NB4 (cell line): Measurements from ENCODE around the gene ACO1.

Source experiments
- MYC ChIP-seq: IDR thresholded peaks from 2 replicates; pipeline ENCODE4 v1.6.1; 2011; ENCODE audit warnings: low read depth, low read length
- POLR2A ChIP-seq: IDR thresholded peaks from 2 replicates; pipeline ENCODE4 v1.6.1; 2011; ENCODE audit warnings: mild to moderate bottlenecking; ENCODE audit not compliant: insufficient read length; ENCODE audit errors: extremely low read depth
- TF ChIP-seq, protein P1 (sequence below): IDR thresholded peaks from 2 replicates; pipeline ENCODE4 v1.6.1; 2011; ENCODE audit warnings: low read depth, low read length
- TF ChIP-seq, protein P2 (sequence below): IDR thresholded peaks from one replicate; pipeline ENCODE4 v1.5.1; 2012; ENCODE audit warnings: low read depth, low read length

DNA sequence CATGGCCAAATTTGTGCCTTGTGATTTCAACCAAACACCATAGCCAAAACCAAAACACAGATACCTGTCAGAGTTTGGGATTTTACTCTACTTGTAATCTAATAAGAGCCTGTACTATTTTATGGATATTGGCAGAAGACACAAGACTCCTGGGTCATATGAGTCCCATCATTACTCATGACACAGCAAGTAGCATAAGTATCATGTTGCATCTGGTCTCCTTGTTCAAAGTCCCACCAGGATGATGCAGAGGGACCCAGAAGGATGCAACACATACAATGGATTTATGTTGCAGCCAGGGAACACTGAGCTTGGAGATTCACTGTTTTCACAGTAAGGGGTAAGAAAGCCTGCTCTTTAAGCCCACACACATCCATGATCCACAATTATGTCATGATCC, 13.2 kb upstream of the ACO1 start:
- TF ChIP-seq MYC: no peak
- TF ChIP-seq, protein P1, sequence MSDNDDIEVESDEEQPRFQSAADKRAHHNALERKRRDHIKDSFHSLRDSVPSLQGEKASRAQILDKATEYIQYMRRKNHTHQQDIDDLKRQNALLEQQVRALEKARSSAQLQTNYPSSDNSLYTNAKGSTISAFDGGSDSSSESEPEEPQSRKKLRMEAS: no peak
- TF ChIP-seq, protein P2, sequence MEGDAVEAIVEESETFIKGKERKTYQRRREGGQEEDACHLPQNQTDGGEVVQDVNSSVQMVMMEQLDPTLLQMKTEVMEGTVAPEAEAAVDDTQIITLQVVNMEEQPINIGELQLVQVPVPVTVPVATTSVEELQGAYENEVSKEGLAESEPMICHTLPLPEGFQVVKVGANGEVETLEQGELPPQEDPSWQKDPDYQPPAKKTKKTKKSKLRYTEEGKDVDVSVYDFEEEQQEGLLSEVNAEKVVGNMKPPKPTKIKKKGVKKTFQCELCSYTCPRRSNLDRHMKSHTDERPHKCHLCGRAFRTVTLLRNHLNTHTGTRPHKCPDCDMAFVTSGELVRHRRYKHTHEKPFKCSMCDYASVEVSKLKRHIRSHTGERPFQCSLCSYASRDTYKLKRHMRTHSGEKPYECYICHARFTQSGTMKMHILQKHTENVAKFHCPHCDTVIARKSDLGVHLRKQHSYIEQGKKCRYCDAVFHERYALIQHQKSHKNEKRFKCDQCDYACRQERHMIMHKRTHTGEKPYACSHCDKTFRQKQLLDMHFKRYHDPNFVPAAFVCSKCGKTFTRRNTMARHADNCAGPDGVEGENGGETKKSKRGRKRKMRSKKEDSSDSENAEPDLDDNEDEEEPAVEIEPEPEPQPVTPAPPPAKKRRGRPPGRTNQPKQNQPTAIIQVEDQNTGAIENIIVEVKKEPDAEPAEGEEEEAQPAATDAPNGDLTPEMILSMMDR: no peak
- TF ChIP-seq POLR2A: no peak
